A673 (cell line): Measurements from ENCODE around the gene SIAH2.

Experiments
- CTCF ChIP-seq: fragments of 300-800, 200-600 bp; sonication (generic); conservative IDR thresholded peaks from 2 replicates; pipeline ENCODE4 v1.5.1; 2017; ENCODE audit warnings: low read depth, mild to moderate bottlenecking, antibody characterized with exemption, low read length, moderate library complexity, mixed read lengths
- EZH2 ChIP-seq: fragments of 200-600 bp; sonication (generic); IDR thresholded peaks from 2 replicates; pipeline ENCODE4 v1.6.1; 2017; ENCODE audit warnings: borderline replicate concordance, low read depth, mild to moderate bottlenecking, mixed read lengths, antibody characterized with exemption, low read length; ENCODE audit not compliant: poor library complexity, severe bottlenecking

- no peak for TF ChIP-seq CTCF
- no peak for TF ChIP-seq EZH2
Observed at GRCh38 chr3:150764967-150765366, 2.0 kb upstream of the SIAH2 start.
